Measurements from ENCODE around the gene FAH. TPM values are rescaled to one million over a fixed set of nuclear protein-coding genes. Genes with fewer than 3 reads are reported as not detected.
A peak's percentile ranks its signal among the peaks of the same experiment; 100 is the strongest.

Gene FAH
- total RNA-seq, 1 experiment from 2014 or later: 21.5 TPM

GRCh38 chr15:80234883-80235282, 82.1 kb downstream of the FAH start:
- no peak overlapping the region for H3K56ac ChIP-seq (ENCODE audit: insufficient read length, low read depth, low read length)
- Mint-ChIP-seq H3K27me3 (ENCODE audit: low read depth) (no peaks in the 10 kb centered on the region; the same call in 1 of the 2 replicates), H3K36me3 (ENCODE audit: insufficient read depth in 1 of 3, low read depth in 3 of 3) (no peaks in the 10 kb centered on the region)

More at GRCh38 chr15:80234883-80235282, 82.1 kb downstream of the FAH start:
- Histone ChIP-seq H3K79me2 (ENCODE audit: insufficient read depth, low read length) (no peaks in the 10 kb centered on the region), H2BK120ac (ENCODE audit: low read depth, low read length, poor library complexity, severe bottlenecking) (no peak overlapping the region), H3K27ac (ENCODE audit: insufficient read length, low read depth, low read length) (no peak overlapping the region), H3K9me3 (ENCODE audit: control insufficient read depth, low read depth, low read length) (no peaks in the 10 kb centered on the region), H4K91ac (ENCODE audit: insufficient read length, low read depth, low read length) (no peak overlapping the region), H2BK20ac (ENCODE audit: low read depth, low read length, poor library complexity, severe bottlenecking) (no peak overlapping the region), H3K14ac (ENCODE audit: insufficient read depth, low read length) (no peak overlapping the region), H4K8ac (replicated peaks; ENCODE audit: insufficient read length, low read depth, low read length) (no peak overlapping the region), H2AK5ac (ENCODE audit: insufficient read length, low read length) (no peak overlapping the region), H3K27me3 (ENCODE audit: insufficient read depth, low read length) (no peaks in the 10 kb centered on the region), H3K23ac (ENCODE audit: insufficient read length, low read depth, low read length) (no peak overlapping the region), H2BK12ac (ENCODE audit: insufficient read length, low read depth, low read length) (no peak overlapping the region), H3K4me1 (ENCODE audit: insufficient read depth, low read length) (no peaks in the 10 kb centered on the region), H3K4ac (ENCODE audit: low read depth, low read length) (no peak overlapping the region), H2BK15ac (ENCODE audit: low read depth, low read length) (no peak overlapping the region), H2AFZ (ENCODE audit: low read length) (no peak overlapping the region), H4K5ac (ENCODE audit: insufficient read length, low read depth, low read length) (no peak overlapping the region), H3K18ac (ENCODE audit: insufficient read length, low read depth, low read length) (no peak overlapping the region), H4K20me1 (ENCODE audit: control insufficient read depth, insufficient read depth, insufficient read length) (no peaks in the 10 kb centered on the region), H2BK5ac (ENCODE audit: insufficient read length, low read length) (no peak overlapping the region), H3K4me2 (ENCODE audit: insufficient read depth, insufficient read length, low read length) (no peak overlapping the region), H3T11ph (ENCODE audit: low read length) (no peak overlapping the region), H3K9ac (ENCODE audit: extremely low read depth, insufficient read length, low read length) (no peak overlapping the region), H3K23me2 (ENCODE audit: insufficient read length, low read depth, low read length, poor library complexity, severe bottlenecking) (no peaks in the 10 kb centered on the region), H3K79me1 (ENCODE audit: insufficient read depth, low read depth, low read length, poor library complexity, severe bottlenecking) (no peaks in the 10 kb centered on the region)
- Mint-ChIP-seq H3K4me1 (peaks cover 9 to 12% of the 10 kb centered on the region in 2 experiments), H3K27ac (no peak overlapping the region; a peak in 1 of 7 replicates), H3K4me3 (no peak overlapping the region), H3K9me3 (no peaks in the 10 kb centered on the region)
- TF ChIP-seq CTCF (conservative IDR thresholded peaks at IDR 0.05): peak; percentile 72
- no CpG with 5 or more reads among the region's 4 CpGs for WGBS (ENCODE audit: extremely low coverage, insufficient read length, low lambda C conversion rate)
- DNase-seq: peak; percentile 75

Other genes with a start within 250 kb of the FAH start
- gene BCL2A1, start 181.8 kb upstream of the FAH start, total RNA-seq (2021): not detected in 2 replicates
- 89.7 and 91.3 TPM in 2 replicates for gene ZFAND6, start 93.3 kb upstream of the FAH start, total RNA-seq (2021)
- not detected in 2 replicates for gene CTXND1, start 99.2 kb downstream of the FAH start, total RNA-seq (2021)

Measured in H9 (cell line).